Coronary artery (tissue), 2 donors: ENCODE data around the gene RALGAPA2.

ENCODE experiments used
- DNase-seq: peaks from one replicate; pipeline ENCODE4 v3.0.0-alpha.2; 2017; ENCODE audit warnings: low spot score
- H3K27ac ChIP-seq, 2 donors: fragments of 200-600 bp; sonication (generic); one replicate each; pipeline ENCODE4 v1.5.1; 2016 to 2019
- H3K4me3 ChIP-seq: fragments of 200-600 bp; sonication (generic); 2 replicates; pipeline ENCODE4 v1.5.1; 2016; ENCODE audit warnings: mild to moderate bottlenecking, moderate library complexity
- CTCF ChIP-seq: fragments of 200-600 bp; sonication (generic); IDR thresholded peaks from one replicate; pipeline ENCODE4 v1.5.1; 2019; ENCODE audit warnings: antibody characterized with exemption

RALGAPA2 gene

DNA sequence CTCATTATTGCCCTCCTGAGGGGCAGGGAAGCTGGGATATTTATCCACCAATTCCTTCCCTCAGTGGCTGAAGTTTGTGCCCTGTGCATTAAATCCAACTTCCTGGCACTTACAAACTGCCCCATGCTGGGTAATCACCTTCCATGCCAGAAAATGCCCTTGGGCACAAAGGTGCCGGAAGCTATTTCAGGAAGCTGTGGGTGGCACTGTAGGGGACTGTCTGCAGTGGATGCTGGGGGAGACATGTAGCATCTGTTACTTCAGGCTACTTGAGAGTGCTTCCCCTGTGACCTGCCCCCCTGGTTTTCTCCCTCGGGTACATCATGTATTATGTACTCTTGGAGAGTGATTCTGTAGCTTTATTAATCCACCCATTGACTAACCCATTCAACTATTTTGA, 24.7 kb upstream of the RALGAPA2 start:
- no peak for TF ChIP-seq CTCF
- Histone ChIP-seq H3K27ac (no peak overlapping the region), H3K4me3 (no peak overlapping the region)
- DNase-seq: no peak

- Histone ChIP-seq H3K4me3 (no peak overlapping the region), H3K27ac (no peak overlapping the region)
- TF ChIP-seq CTCF: no peak
- no peak for DNase-seq
Observed at GRCh38 chr20:20736303-20736702, 23.9 kb upstream of the RALGAPA2 start.

- no peak for DNase-seq
- no peak overlapping the region for H3K4me3 ChIP-seq
Observed at GRCh38 chr20:20734475-20734948, 22.1 kb upstream of the RALGAPA2 start.

GRCh38 chr20:20733943-20734342, 21.5 kb upstream of the RALGAPA2 start:
- Histone ChIP-seq H3K27ac (peak overlapping the region in 1 of 2 donors; percentile 32), H3K4me3 (no peak overlapping the region)
- DNase-seq: no peak
- no peak for TF ChIP-seq CTCF

More at GRCh38 chr20:20734475-20734948, 22.1 kb upstream of the RALGAPA2 start:
- peak overlapping the region in 1 of 2 donors; percentile 32 for H3K27ac ChIP-seq
- TF ChIP-seq CTCF: no peak

- peak overlapping the region in 1 of 2 donors; percentile 35 for H3K27ac ChIP-seq
- DNase-seq: no peak
- no peak for TF ChIP-seq CTCF
- no peak overlapping the region for H3K4me3 ChIP-seq
Observed at GRCh38 chr20:20732641-20733040, 20.2 kb upstream of the RALGAPA2 start.

- Histone ChIP-seq H3K4me3 (no peak overlapping the region), H3K27ac (no peak overlapping the region)
- no peak for DNase-seq
- TF ChIP-seq CTCF: no peak
Observed at GRCh38 chr20:20731945-20732296, 19.5 kb upstream of the RALGAPA2 start.

GRCh38 chr20:20731000-20731944, 18.8 kb upstream of the RALGAPA2 start:
- DNase-seq: no peak
- Histone ChIP-seq H3K27ac (peak overlapping the region in 1 of 2 donors; percentile 63), H3K4me3 (no peak overlapping the region)
- TF ChIP-seq CTCF: no peak
